Testis (tissue), 2 donors: ENCODE measurements around the gene SPDYE18.
"Not testable (repeated sequence)": the region's sequence is repeated elsewhere in the genome, so short reads cannot be mapped to it uniquely, and the experiment has no call there.

Source experiments
- CTCF ChIP-seq, 3 experiments: fragments of 450-650 bp in 2 of 3; fragments of 200-600 bp in 1 of 3; sonication (generic) in 1 of 3; IDR thresholded peaks; one replicate each; pipeline ENCODE4 v1.5.1; 2016 to 2019; ENCODE audit warnings: antibody characterized with exemption in 3 of 3, mild to moderate bottlenecking in 2 of 3, moderate library complexity in 1 of 3
- POLR2A ChIP-seq: fragments of 450-650 bp; IDR thresholded peaks from one replicate; pipeline ENCODE4 v1.6.1; 2017; ENCODE audit warnings: antibody characterized with exemption, mild to moderate bottlenecking, moderate library complexity

DNA sequence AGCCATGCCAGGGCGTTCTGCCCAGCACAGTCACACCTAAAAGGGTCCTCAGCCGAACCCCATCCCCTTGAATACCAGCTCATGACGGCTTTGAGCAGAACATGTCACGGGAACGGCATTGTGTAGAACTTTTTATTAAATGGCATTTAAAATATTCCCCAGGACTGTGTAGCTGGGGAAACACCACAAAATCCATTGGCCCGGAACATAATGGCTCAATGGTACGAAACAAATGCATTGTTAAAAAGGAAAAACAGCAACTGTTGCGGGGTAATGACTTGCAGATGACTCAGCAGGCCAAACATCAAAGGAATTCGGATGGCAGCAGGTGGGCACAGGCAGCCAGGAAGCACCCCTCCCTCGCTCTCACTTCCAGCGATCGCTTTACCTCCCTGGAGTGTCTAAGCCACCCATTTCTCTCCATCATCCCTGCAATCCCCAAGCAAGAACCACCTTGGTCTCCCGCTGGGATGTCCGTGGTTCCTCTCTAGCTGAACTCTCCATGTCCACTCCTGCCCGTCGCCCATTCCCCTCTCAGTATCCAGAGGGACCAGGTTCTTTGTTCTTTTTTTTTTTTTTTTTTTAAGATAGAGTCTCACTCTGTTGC, 52.2 kb downstream of the SPDYE18 start:
- TF ChIP-seq CTCF (IDR thresholded peaks at IDR 0.05); POLR2A: not testable (repeated sequence)
